SK-N-SH treated with all-trans-retinoic acid at 6 μM for 48 hours (cell line): Measurements from ENCODE around the gene BCR.

ENCODE experiments used
- ATAC-seq: fragments of 200-7000 bp; cut with Tn5 transposase; 3 replicates; pipeline ENCODE4 v1.9.1; 2020; ENCODE audit warnings: mild to moderate bottlenecking, moderate library complexity
- ARNTL ChIP-seq: fragments of 450-650 bp; formaldehyde crosslinking; IDR thresholded peaks from 2 replicates; pipeline ENCODE4 v1.5.0; 2020; ENCODE audit warnings: low read depth, mild to moderate bottlenecking, moderate library complexity, borderline replicate concordance
- BACH2 ChIP-seq: fragments of 250-450 bp; sonication (Bioruptor Pico); IDR thresholded peaks from 2 replicates; pipeline ENCODE4 v1.9.0; 2021; ENCODE audit warnings: mild to moderate bottlenecking, borderline replicate concordance
- CREB5 ChIP-seq: fragments of 250-450 bp; sonication (Bioruptor Pico); IDR thresholded peaks from 2 replicates; pipeline ENCODE4 v1.5.1; 2020; ENCODE audit warnings: low read depth, mild to moderate bottlenecking, moderate library complexity
- CSDC2 ChIP-seq: fragments of 250-450 bp; sonication (Bioruptor Pico); IDR thresholded peaks from 2 replicates; pipeline ENCODE4 v1.5.0; 2020; ENCODE audit warnings: mild to moderate bottlenecking, moderate library complexity
- CSRNP3 ChIP-seq: fragments of 250-450 bp; sonication (Bioruptor Pico); IDR thresholded peaks from 2 replicates; pipeline ENCODE4 v1.5.1; 2021; ENCODE audit warnings: mild to moderate bottlenecking, moderate library complexity
- GLIS3 ChIP-seq: fragments of 250-450 bp; sonication (Bioruptor Pico); IDR thresholded peaks from 2 replicates; pipeline ENCODE4 v1.5.0; 2020; ENCODE audit warnings: mild to moderate bottlenecking, moderate library complexity
- ISL1 ChIP-seq: fragments of 250-450 bp; sonication (Bioruptor Pico); IDR thresholded peaks from 2 replicates; pipeline ENCODE4 v2.1.2; 2022; ENCODE audit warnings: mild to moderate bottlenecking, moderate library complexity
- OSR1 ChIP-seq: fragments of 250-450 bp; sonication (Bioruptor Pico); IDR thresholded peaks from 2 replicates; pipeline ENCODE4 v1.8.0; 2022; ENCODE audit warnings: moderate library complexity, mild to moderate bottlenecking, inconsistent platforms
- PATZ1 ChIP-seq: fragments of 250-450 bp; sonication (Bioruptor Pico); IDR thresholded peaks from 2 replicates; pipeline ENCODE4 v1.8.0; 2020; ENCODE audit warnings: mild to moderate bottlenecking, moderate library complexity, borderline replicate concordance
- PPARA ChIP-seq: fragments of 250-450 bp; sonication (Bioruptor Pico); IDR thresholded peaks from 2 replicates; pipeline ENCODE4 v1.5.0; 2020; ENCODE audit warnings: mild to moderate bottlenecking, borderline replicate concordance
- RARB ChIP-seq: fragments of 250-450 bp; sonication (Bioruptor Pico); IDR thresholded peaks from 2 replicates; pipeline ENCODE4 v1.8.0; 2021; ENCODE audit warnings: mild to moderate bottlenecking, moderate library complexity
- SNAI2 ChIP-seq: fragments of 250-450 bp; sonication (Bioruptor Pico); IDR thresholded peaks from 2 replicates; pipeline ENCODE4 v1.5.0; 2020; ENCODE audit warnings: mild to moderate bottlenecking, moderate library complexity
- TCF4 ChIP-seq: fragments of 250-450 bp; sonication (Bioruptor Pico); IDR thresholded peaks from 2 replicates; pipeline ENCODE4 v1.8.0; 2021; ENCODE audit warnings: mild to moderate bottlenecking, moderate library complexity, borderline replicate concordance
- TOX ChIP-seq: fragments of 250-450 bp; sonication (Bioruptor Pico); IDR thresholded peaks from 2 replicates; pipeline ENCODE4 v1.8.0; 2021; ENCODE audit warnings: mild to moderate bottlenecking, moderate library complexity, borderline replicate concordance
- ZC3H10 ChIP-seq: fragments of 250-450 bp; sonication (Bioruptor Pico); IDR thresholded peaks from 2 replicates; pipeline ENCODE4 v1.5.1; 2021; ENCODE audit warnings: mild to moderate bottlenecking, moderate library complexity
- ZFP3 ChIP-seq: fragments of 250-450 bp; sonication (Bioruptor Pico); IDR thresholded peaks from 2 replicates; pipeline ENCODE4 v1.5.0; 2020; ENCODE audit warnings: mild to moderate bottlenecking, moderate library complexity
- ZFP30 ChIP-seq: fragments of 450-650 bp; formaldehyde crosslinking; IDR thresholded peaks from 2 replicates; pipeline ENCODE4 v1.5.0; 2022; ENCODE audit warnings: mild to moderate bottlenecking, moderate library complexity
- ZNF565 ChIP-seq: fragments of 450-650 bp; formaldehyde crosslinking; conservative IDR thresholded peaks from 2 replicates; pipeline ENCODE4 v1.5.0; 2020; ENCODE audit warnings: low read depth, mild to moderate bottlenecking, moderate library complexity
- ZNF70 ChIP-seq: fragments of 450-650 bp; formaldehyde crosslinking; IDR thresholded peaks from 2 replicates; pipeline ENCODE4 v1.5.0; 2020; ENCODE audit warnings: mild to moderate bottlenecking, moderate library complexity
- ZNF8 ChIP-seq: fragments of 450-650 bp; formaldehyde crosslinking; IDR thresholded peaks from 2 replicates; pipeline ENCODE4 v1.5.0; 2020; ENCODE audit warnings: mild to moderate bottlenecking, moderate library complexity
- TF ChIP-seq, protein P1 (sequence below): fragments of 250-450 bp; sonication (Bioruptor Pico); IDR thresholded peaks from 2 replicates; pipeline ENCODE4 v1.8.0; 2021; ENCODE audit warnings: low read depth, mild to moderate bottlenecking, moderate library complexity, borderline replicate concordance
- TF ChIP-seq, protein P2 (sequence below): fragments of 250-450 bp; sonication (Bioruptor Pico); IDR thresholded peaks from 2 replicates; pipeline ENCODE4 v1.5.0; 2020; ENCODE audit warnings: mild to moderate bottlenecking, moderate library complexity

The BCR gene

DNA sequence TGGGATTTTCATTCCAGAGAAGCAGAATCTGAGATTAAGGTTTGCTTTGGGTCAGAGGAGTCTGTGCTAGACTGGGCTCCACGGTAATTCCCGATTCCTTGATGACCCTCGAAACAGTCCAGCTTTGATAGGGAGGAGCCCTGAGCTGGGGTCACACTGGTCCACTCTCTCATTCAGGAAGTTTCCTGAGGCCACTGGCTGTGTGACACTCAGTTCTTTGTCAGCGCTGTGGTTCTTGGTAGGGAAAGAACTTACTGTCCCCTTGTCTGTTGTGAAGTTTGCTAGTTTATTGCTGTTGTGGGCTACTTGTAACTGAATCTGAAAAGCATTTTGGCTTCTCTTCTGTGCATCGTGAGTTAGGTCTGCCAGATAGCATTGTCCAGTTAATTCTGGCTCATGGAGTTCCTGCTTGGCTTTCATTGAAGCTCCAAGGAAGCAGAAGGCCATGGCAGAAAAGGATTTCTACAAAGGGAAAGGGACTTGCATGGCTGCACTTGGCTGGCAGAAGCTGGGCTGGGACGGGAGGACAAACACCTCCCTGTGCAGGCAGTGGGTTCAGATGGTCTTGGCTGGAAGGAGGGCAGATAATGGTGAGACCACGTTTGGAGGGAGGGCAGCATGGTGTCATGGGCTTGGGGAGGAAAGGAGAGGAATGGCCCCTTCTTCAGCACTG, 23.3 kb downstream of the BCR start:
- no peak for ATAC-seq
- TF ChIP-seq ZNF565 (no peak), TOX (CRISPR knock-in tag) (no peak), CSRNP3 (CRISPR knock-in tag) (no peak), ARNTL (no peak), ZNF8 (CRISPR knock-in tag) (no peak), OSR1 (no peak), PPARA (no peak), ZNF70 (no peak), PATZ1 (CRISPR knock-in tag) (no peak), CREB5 (CRISPR knock-in tag) (no peak), RARB (no peak), SNAI2 (CRISPR knock-in tag) (no peak), ISL1 (CRISPR knock-in tag) (no peak), TCF4 (CRISPR knock-in tag) (no peak), ZFP3 (CRISPR knock-in tag) (no peak), BACH2 (CRISPR knock-in tag) (no peak)
- TF ChIP-seq, protein P1, sequence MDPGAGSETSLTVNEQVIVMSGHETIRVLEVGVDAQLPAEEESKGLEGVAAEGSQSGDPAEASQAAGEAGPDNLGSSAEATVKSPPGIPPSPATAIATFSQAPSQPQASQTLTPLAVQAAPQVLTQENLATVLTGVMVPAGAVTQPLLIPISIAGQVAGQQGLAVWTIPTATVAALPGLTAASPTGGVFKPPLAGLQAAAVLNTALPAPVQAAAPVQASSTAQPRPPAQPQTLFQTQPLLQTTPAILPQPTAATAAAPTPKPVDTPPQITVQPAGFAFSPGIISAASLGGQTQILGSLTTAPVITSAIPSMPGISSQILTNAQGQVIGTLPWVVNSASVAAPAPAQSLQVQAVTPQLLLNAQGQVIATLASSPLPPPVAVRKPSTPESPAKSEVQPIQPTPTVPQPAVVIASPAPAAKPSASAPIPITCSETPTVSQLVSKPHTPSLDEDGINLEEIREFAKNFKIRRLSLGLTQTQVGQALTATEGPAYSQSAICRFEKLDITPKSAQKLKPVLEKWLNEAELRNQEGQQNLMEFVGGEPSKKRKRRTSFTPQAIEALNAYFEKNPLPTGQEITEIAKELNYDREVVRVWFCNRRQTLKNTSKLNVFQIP (CRISPR knock-in tag): no peak
- TF ChIP-seq, protein P2, sequence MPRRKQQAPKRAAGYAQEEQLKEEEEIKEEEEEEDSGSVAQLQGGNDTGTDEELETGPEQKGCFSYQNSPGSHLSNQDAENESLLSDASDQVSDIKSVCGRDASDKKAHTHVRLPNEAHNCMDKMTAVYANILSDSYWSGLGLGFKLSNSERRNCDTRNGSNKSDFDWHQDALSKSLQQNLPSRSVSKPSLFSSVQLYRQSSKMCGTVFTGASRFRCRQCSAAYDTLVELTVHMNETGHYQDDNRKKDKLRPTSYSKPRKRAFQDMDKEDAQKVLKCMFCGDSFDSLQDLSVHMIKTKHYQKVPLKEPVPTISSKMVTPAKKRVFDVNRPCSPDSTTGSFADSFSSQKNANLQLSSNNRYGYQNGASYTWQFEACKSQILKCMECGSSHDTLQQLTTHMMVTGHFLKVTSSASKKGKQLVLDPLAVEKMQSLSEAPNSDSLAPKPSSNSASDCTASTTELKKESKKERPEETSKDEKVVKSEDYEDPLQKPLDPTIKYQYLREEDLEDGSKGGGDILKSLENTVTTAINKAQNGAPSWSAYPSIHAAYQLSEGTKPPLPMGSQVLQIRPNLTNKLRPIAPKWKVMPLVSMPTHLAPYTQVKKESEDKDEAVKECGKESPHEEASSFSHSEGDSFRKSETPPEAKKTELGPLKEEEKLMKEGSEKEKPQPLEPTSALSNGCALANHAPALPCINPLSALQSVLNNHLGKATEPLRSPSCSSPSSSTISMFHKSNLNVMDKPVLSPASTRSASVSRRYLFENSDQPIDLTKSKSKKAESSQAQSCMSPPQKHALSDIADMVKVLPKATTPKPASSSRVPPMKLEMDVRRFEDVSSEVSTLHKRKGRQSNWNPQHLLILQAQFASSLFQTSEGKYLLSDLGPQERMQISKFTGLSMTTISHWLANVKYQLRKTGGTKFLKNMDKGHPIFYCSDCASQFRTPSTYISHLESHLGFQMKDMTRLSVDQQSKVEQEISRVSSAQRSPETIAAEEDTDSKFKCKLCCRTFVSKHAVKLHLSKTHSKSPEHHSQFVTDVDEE: no peak

- TF ChIP-seq ZFP30 (CRISPR knock-in tag) (no peak), ZNF565 (no peak), PATZ1 (CRISPR knock-in tag) (no peak), CSRNP3 (CRISPR knock-in tag) (no peak), ZNF8 (CRISPR knock-in tag) (no peak), ZNF70 (no peak), TOX (CRISPR knock-in tag) (no peak), CSDC2 (no peak), TCF4 (CRISPR knock-in tag) (no peak), ZC3H10 (CRISPR knock-in tag) (no peak), GLIS3 (CRISPR knock-in tag) (no peak)
- TF ChIP-seq, protein P2: no peak
- TF ChIP-seq, all 23 proteins: peak for 0
- no peak for ATAC-seq
Measured at GRCh38 chr22:23204125-23204488, 23.8 kb downstream of the BCR start.
